Inflammatory macrophage treated with lipopolysaccharide for 4 hours (primary cell): ENCODE results near the gene COL6A1.
"Not testable (repeated sequence)": the region's sequence is repeated elsewhere in the genome, so short reads cannot be mapped to it uniquely, and the experiment has no call there.

Source experiments
- DNase-seq: peaks from one replicate; pipeline ENCODE4 v3.0.0-alpha.2; 2020

Gene COL6A1

GRCh38 chr21:46033410-46034400 is 52.1 kb downstream of the COL6A1 start:
- DNase-seq = no peak

DNA sequence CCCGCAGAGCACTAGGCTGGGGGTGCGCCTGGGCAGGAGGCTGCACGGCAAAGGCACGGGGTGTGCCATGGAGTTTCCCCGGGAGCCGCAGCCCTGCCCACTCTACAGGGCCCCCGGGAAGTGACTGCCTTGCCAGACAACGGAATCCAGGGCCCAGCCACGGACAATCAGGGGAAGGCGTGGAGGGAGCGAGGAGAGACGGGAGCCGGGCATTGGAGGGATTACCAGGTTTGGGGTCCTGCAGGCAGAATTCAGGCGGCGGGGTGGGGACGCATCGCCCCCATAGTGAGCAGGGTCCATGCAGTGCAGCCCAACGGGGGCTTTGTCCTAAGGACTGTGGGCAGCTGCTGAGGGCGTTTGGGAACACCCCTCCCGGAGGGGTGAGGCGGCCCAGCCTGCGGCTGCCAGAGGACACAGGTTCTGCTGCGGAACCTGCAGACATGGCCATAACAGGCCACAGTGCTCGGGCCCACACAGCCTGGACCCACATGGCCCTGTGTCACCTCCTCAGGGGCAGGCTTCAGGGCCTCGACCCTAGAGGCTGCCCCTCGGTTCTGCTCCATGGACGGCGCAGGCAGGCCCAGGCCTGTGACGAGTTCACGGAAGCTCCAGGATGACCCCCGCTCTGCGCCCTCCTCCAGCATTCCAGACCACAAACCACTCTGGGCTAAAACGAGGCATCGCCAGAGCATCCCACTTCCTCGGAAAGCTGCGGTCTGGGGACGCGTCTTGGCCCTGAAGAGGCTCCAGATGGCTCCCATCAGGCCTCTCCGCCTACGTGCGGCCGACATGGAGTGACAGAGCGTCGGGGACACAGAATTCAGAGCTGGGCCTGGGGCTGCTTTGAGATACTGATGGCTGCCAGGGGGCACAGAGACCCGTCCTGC is 54.5 kb downstream of the COL6A1 start:
- no peak for DNase-seq

DNA sequence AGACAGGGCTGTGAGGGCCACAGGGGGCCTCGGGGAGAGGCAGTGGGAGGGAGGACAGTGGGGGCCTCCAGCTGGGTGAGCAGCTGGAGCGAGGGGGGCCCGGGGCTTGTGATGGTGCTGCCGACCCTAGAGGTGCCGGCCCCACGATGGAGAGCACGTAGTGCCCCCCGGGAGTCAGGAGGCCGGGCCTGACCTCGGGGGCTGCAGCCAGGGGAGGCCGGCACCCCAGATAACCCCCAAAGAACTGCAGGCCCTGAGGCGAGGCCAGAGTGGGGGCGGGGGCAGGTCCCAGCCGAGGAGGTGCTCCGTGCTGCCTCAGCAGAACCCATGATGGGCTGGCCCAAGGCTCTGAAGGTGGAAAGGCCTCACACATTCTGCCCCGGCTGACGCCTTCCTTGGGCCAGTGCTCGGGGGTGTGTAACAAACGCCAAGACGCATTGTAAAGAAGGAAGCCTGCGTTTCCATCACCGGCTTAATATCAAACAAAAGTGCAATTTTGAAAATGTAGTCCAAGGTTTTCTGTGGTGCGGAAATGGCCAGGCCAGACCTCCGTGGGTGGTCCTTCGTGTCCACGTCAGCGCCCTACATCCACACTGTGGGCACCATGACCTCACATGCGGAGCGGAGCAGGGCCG is 55.2 kb downstream of the COL6A1 start:
- DNase-seq = no peak

DNA sequence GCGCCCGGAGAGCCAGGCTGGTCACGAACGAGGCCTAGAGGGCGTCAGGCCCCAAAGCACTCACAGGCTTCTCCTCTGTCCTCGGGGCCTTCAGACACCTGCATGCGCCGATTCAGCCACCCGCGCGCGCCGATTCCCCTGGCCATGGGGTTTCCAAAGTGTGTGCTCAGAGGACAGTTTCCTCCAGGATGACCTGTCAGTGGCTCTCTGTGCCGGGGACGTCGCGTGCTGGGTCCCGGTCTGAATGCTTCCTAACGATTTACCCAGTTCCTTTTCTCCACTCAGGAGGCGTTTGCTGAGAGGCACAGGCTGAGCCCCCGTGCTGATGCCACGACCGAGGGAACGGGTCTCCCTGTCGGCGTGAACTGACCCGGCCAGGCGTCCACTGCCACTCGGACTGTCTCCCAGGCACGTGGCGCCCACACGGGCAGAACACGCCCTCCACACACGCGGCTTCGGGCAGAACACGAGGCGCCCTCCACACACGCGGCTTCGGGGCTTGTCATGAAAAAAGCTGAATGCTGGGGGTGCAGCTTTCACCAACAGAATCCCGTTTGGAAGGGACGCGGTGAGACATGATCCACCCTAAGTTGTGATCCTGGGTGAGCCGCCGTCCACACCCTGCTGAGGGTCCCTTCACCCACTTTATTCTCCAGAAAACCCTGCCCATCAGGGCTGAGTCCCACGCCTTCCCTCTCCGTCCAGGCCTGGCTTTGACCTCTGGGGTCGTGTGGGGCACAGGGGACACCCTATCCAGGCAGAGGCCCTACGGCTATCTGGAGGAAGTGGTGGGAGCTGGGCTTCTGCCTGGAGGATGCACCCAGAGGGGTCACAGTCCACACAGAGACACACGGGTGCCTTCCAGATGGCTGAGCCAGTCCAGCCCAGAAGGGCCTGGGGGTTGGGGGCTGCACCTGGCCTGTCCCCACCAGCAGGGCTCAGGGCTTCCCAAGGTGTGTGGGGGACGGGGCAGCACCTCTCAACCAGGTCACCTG is 56.1 kb downstream of the COL6A1 start:
- DNase-seq = no peak

DNA sequence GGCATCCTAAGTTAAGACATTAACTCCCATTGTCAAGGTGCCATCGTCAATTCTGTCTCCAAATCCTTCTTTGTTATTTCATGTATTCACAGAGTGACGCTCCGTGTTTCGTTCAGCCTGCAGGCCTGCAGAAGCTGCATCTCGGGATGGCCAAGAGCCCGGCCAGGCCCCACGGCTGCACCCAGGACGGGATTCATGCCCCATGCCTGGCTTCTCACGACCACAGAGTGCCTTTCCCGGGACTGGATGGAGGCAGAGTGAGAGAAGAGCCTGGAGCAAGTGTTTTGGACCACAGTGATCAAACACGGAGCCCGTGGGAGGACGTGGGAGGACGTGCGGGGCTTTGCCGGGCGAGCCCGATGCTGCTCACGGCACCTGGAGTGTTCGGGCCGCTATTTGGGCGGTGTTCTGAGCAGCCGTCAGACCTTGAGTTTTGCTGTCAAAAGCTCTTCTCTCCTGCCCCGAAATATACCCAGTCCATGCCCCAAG is 56.8 kb downstream of the COL6A1 start:
- no peak for DNase-seq

DNA sequence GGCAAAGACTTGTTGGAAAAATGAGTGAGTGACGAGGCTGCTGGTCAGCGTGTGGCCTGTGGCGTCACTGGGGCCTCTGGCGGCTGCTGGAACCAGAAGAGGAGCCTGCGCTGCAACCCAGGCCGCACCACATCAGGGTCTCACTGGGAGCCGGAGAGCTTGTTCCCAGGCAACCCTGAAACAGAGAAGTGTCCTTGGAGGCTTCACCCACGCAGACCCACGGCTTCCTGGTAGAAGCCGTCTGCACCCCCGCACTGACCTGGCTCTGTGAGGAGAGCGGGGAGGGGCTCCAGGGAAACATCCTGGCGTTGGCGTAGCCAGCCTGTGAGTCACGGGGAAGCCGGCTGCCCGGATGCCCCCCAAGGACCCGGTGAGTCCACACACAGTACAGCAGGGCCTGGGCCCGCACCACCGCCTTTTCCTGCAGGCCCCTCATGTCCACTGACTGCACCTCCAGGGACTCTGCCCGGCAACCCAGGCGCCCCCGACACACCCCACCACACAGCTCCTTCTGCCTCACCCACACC is 57.4 kb downstream of the COL6A1 start:
- DNase-seq = no peak

DNA sequence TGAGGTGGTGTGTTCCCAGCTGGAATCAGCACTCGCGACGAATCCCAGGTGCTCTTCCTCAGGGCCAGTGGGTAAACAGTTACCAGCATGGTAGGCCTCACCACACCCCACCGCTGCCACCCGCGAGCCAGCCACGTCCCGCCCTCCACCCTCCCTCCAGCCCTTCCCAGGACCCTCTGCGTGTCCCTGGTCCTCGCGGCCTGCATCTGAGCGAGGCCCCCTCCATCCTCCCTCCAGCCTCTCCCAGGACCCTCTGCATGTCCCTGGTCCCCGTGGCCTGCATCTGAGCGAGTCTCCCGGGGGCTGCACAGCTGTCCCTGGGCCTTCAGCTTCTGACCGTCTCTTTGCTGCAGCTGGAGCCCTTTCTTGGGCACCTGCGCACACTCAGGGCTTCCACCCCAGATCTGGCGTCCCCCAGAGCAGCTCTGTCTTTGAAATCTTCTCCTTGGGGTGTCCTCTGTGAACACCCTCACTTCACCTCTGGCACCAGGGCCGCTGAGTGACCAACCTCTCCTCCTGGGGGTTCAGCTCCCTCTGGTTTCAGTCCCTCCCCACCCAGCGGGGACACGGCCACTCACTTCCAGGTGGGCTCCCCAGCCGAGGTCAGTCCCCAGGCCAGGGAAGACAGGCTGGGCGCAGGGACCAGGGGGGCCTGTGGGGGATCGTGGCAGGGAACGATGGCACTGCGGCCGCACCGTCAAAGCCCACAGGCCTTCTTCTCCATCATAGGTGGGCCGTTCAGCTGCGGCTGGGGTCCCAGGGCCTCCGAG is 58.5 kb downstream of the COL6A1 start:
- no peak for DNase-seq

- DNase-seq = no peak
Measured at GRCh38 chr21:46040707-46041106, 59.1 kb downstream of the COL6A1 start.

DNA sequence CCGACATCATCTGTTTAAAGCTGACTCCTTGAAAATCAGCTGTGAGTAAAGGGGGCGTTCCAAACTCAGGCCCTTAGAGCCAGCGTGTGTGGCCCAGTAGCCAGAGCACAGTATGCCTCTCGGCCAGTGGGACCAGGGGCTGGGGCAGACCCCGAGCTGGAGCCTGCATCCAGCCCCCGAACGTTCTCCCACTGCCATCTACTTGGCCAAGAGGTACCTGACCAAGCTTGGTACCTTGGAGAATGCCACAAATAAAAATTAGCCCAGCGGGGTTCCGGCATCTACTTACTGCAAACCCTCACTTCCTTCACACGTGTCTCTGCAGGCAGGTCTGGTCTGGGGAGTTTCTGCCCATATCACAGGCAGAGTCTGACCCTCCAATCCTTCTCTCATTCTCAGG is 59.6 kb downstream of the COL6A1 start:
- no peak for DNase-seq

- no peak for DNase-seq
Measured at GRCh38 chr21:46045154-46045553, 63.6 kb downstream of the COL6A1 start.

- DNase-seq = no peak
Measured at GRCh38 chr21:46046471-46046870, 64.9 kb downstream of the COL6A1 start.

- not testable (repeated sequence) for DNase-seq
Measured at GRCh38 chr21:46046906-46047305, 65.3 kb downstream of the COL6A1 start.

DNA sequence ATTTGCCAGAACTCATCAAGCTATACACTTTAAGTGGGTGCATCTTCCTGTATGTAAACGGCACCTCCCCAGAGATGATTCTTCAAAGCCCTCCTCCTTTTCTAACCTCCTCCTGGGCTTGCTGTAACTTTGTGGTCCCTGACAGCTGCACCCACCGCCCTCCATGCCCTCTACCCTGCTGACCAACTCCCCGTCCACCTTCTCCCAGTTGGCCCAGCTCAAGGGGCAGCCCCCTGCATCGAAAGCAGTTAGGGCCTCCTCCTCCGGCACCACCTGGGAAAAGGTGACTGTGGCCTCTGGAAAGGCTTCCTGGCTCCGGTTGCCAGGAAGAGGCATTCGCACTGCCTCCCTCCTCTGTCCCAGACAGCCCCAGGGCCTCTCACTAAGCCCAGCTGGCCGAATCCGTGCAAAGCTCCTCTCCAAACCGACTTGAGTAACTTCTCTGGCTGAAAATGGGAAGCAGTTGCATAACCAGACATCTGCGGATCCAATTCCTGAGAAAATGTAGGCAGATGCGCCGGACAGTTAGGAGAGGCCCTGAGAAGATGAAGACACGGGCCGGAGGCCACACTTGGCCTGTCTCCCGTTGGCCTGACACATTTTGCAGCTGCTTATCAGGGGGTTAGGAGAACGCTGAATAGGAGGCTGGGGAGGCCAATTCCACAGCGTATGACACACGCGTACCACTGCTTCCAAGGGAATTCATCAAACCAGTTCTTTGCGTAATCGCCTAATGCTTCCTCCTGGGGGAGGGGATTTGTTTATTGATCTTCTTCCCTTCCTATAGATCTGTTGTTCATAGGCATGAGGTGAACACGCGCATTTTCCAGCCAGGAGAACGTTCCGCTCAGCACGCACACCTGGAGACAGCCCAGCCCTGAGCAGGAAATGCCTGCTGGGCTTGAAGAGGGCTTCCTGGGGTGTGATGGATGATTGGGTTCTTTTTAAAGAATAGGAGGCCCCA is 67.6 kb downstream of the COL6A1 start:
- DNase-seq = no peak

DNA sequence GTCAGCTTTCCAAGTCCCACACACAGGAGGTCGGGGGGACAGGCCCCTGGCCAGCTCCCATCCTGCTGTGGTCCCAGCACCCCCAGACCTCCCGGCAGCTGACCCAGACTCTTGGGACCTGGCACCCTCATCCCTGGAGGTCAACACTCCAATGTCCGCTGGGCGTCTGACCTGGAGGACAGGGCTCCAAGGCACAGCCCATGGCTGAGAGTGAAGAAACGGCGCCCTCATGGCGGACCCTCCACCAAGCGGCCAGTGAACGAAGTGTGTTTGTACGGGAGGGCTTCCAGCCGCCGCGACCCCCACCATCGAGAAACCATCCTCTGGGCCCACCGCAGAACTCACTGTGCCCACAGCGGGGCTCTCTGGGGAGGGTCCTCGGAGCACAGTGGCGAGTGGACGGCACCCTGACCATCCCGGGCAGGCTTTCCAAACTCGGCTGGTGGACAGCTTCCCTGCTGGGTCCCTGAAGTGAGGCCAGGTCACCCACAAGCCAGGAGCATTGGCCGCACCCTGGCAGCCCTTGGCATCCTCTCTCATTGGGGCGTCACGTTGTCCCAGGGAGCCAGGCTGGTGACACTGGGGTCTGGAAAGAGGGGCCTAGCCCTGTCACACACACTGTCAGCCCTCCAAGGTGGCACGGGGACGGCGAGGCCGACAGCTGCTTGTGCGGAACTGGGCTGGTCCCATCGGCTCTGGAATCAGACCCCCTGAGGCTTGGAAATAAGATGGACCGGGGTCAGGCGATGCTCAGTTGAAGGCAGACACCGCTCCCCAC is 68.5 kb downstream of the COL6A1 start:
- no peak for DNase-seq

GRCh38 chr21:46050668-46051378 is 69.3 kb downstream of the COL6A1 start:
- no peak for DNase-seq

DNA sequence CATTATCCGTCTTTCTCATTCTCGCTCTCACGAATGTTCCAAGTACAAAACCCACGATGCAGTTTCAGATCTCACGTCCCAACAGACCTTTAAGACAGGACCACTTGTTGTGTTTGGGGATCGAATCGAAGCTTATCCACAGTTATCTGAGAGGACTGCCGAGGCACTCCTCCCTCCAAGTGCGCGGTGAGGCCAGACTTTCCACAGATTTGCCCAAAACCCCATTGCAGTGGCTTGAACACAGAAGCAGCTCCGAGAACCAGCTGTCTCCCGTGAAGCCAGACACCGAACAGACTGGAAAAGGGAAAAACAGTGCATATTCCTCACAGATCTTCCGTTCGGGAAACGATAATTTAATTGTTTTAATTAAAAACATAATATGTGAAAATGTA is 69.8 kb downstream of the COL6A1 start:
- DNase-seq = no peak

GRCh38 chr21:46051821-46052675 is 70.5 kb downstream of the COL6A1 start:
- DNase-seq = no peak
